ENCODE measurements around the gene SENP6.
"Not testable (repeated sequence)": the region's sequence is repeated elsewhere in the genome, so short reads cannot be mapped to it uniquely, and the experiment has no call there.

SENP6 gene, protein sequence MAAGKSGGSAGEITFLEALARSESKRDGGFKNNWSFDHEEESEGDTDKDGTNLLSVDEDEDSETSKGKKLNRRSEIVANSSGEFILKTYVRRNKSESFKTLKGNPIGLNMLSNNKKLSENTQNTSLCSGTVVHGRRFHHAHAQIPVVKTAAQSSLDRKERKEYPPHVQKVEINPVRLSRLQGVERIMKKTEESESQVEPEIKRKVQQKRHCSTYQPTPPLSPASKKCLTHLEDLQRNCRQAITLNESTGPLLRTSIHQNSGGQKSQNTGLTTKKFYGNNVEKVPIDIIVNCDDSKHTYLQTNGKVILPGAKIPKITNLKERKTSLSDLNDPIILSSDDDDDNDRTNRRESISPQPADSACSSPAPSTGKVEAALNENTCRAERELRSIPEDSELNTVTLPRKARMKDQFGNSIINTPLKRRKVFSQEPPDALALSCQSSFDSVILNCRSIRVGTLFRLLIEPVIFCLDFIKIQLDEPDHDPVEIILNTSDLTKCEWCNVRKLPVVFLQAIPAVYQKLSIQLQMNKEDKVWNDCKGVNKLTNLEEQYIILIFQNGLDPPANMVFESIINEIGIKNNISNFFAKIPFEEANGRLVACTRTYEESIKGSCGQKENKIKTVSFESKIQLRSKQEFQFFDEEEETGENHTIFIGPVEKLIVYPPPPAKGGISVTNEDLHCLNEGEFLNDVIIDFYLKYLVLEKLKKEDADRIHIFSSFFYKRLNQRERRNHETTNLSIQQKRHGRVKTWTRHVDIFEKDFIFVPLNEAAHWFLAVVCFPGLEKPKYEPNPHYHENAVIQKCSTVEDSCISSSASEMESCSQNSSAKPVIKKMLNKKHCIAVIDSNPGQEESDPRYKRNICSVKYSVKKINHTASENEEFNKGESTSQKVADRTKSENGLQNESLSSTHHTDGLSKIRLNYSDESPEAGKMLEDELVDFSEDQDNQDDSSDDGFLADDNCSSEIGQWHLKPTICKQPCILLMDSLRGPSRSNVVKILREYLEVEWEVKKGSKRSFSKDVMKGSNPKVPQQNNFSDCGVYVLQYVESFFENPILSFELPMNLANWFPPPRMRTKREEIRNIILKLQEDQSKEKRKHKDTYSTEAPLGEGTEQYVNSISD

DNA sequence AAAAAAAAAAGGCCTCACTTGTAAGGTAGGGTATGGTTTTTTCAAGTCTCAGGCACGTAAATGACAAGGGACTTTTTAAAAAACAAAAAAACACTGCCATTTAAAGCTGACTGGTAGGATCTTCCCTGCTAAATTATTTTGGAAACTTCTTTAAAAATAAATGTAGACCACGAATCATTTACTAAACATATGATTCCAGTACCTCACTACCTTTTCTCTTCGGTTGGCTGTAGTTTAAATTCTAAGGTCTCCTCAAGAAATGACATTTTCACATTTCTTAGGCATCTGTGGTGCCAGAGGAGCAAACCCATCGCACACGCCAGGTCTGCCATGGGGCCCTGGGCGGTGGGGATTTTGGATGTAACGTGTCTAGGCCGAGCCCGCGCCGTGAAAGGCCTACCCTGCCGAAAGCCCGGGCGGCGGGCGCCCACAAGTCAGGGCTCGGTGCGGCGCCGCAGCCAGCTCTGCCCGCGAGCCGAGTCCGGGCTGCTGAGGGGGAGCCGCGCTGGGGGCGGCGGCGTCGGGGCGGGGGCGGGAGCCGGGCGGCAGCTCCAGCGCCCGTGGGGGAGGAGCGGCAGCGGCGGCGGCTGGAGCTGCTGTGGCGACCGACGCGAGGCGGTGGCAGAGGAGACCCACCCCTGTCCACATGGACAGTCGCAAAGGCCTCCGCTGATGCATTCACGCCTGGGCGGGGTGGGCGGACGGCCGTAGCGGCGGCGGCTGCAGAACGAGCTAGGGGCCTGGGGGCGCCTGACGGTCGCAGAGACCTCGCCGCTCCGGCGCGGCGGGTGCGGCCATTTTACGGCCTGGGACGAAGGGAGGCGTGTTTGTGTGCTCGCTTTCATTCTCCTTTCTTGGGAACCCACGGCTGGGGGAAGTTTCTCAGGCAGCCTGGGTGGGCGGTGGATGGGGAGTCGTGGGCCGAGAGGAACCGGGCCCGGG lies at the start of gene SENP6:
SENP6 (plus strand) TSS at position 577 of the 942 bp plus-strand sequence. CDS start 645 bp downstream, outside the sequence.
- DNase-seq: peak; percentile 75

DNA sequence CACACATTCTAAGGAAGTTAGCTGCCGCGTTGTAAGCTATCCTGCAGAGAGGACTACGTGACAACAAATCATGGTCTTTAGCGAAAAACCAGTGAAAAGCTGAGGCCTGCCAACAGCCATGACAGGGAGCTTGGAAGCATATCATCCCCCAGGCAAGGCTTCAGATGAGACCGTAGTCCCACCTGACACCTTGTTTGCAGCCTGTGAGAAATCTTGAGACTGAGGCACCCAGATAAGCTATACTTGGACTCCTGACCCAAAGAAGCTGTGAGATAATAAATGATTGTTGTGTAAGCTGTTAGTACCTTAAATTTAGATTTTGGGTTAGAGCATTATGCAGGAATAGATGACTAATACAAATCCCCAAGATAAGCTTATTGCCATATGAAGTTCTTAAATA lies 45.4 kb upstream of the SENP6 start:
- no peak for DNase-seq

DNA sequence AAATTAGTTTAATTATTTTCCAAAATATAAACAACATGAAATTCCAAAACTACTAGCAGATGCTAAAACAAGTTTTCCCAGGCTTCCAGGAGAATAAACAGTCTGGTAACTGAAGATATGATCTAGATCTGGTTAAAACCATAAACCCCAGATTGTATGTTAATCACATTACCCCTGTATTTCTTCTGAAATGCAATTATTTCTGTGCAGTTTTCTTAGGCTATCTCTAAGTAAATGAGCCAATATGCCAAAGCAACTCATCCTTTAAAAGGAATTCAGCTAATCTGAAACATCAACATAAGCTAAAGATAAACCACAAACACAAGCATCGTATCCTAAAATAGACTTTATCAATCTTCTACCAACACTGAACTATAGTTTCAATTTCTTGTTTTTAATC lies 44.6 kb upstream of the SENP6 start:
- DNase-seq: no peak

DNA sequence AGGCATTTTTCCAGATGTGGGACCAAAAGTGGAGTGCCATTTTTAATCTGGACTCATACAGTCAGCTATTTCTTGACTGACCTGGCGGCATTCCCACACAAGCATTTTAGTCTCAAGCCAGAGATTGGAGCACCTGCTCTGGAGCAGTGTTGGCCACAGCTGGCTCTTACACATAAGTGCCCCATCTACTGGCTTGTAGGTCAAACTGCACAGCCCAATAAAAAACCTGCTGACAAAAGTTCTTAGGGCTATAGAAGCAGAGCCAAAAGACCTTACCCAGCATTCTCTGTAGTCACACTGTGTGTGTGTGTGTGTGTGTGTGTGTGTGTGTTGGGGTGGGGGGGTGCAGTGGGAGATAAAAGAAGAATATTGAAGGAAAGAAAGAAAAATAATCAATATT lies 38.6 kb upstream of the SENP6 start:
- no peak for DNase-seq

DNA sequence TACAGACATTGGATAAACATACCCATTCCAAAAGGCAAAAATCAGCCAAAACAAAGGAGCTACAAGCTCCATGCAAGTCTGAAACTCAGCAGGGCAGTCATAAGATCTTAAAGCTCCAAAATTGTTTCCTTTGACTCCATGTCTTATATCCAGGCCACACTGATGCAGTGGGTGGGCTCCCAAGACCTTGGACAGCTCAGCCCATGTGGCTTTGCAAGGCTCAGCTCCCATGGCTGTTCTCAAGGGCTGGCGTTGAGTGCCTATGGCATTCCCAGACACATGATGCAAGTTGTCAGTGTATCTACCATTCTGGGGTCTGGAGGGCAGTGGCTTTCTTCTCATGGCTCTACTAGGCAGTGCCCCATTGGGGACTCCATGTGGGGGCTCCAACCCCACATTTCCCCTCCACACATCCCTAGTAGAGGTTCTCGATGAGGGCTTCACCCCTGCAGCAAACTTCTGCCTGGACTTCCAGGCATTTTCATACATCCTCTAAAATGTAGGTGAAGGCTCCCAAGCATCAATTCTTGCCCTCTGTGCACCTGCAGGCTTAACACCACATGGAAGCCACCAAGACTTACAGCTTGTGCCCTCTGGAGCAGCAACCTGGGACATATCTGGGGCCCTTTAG lies 35.4 kb upstream of the SENP6 start:
- no peak for DNase-seq

DNA sequence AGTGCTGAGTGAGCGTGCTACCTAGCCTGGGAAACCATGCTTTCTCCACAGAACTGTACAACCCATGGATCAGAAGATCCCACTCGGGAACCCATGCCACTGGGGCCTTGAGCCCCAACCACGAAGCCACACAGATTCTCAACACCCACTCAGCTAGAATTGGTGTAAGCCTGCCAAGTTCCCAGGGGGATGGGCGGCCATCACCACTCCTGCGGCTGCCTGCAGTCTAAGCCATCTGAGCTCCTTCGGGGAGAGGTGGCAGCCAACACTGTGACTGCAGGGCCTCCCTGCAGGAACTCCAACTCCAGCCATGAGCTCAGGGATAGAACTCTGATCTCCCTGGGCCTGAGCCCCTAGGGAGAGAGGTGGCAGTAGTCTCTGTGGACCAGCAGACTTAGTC lies 33.6 kb upstream of the SENP6 start:
- DNase-seq: no peak

DNA sequence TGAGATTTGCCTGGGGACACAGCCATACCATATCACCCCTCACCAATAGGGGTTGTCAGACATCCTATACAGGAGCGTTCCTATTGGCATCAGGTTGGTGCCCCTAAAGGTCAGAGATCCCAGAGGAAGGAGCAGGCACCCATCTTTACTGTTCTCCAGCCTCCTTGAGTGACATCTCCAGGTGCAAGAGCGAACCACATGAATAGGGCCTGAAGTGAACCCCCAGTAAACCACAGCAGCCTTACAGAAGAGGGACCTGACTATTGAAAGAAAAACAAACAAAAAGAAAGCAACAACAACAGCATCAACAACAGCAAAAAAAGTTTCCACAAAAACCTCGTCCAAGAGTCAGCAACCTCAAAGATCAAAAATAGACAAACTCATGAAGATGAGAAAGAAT lies 32.7 kb upstream of the SENP6 start:
- DNase-seq: no peak

DNA sequence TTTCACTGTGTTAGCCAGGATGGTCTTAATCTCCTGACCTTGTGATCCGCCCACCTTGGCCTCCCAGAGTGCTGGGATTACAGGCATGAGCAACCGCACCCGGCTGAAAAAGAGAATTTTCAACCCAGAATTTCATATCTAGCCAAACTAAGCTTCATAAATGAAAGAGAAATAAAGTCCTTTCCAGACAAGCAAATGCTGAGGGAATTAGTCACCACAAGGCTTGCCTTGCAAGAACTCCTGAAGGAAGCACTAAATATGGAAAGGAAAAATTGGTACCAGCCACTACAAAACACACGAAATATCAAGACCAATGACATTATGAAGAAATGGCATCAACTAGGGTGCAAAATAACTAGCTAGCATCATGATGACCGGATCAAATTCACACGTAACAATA lies 31.0 kb upstream of the SENP6 start:
- not testable (repeated sequence) for DNase-seq

DNA sequence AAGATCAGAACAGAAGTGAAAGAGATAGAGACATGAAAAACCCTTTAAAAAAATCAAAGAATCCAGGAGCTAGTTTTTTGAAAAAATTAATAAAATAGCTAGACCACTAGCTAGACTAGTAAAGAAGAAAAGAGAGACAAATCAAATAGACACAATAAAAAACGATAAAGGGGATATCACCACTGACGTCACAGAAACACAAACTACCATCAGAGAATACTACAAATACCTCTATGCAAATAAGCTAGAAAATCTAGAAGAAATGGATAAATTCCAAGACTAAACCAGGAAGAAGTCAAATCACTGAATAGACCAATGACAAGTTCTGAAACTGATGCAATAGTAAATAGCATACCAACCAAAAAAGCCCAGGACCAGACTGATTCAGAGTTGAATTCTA lies 29.6 kb upstream of the SENP6 start:
- DNase-seq: no peak

DNA sequence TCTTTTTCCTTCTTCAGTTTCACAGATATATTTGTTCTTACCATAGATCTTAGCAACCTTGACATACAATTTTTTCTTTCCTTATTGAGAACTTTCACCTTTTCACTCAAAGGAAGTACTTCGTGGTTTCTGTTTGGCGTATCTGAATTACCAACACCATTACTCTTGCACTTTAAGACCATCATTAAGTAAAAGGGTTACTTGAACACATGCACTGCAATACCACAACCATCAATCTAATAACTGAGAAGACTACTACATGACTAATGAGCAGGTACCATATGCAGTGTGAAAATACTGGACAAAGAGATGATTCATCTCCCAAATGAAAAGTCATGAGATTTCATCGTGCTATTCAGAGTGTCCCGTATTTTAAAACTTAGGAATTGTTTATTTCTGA lies 21.7 kb upstream of the SENP6 start:
- no peak for DNase-seq

DNA sequence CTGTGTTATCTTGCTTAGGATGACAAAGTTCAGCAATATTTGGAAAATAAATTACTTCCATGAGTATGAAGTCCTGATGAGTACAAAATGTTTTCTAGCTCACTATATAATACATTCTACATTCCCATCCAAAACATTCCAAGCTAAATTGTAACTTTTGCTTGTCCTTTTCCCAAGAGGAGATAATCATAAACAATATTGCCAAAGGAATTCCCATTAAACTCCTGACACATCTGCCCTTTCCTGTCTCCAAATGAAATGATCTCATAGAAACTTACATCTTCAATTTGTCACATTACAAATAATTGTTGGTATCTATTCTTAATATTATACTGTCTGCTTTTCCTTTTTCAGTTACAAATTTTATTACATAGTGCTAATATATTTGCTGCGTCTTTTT lies 20.4 kb upstream of the SENP6 start:
- DNase-seq: no peak

DNA sequence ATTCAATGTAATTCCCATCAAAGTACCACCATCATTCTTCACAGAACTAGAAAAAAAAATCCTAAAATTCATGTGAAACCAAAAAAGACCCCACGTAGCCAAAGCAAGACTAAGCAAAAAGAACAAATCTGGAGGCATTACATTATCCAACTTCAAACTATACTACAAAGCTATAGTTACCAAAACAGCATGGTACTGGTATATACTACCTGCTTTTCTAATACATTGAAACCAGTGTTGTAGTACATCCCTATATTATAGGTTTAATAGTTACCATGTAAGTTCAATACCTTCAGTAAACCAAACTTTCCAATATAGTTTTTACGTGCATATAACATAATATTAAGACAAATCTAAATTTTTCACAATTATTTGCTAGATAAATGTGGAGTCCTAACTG lies 17.1 kb upstream of the SENP6 start:
- DNase-seq: not testable (repeated sequence)

DNA sequence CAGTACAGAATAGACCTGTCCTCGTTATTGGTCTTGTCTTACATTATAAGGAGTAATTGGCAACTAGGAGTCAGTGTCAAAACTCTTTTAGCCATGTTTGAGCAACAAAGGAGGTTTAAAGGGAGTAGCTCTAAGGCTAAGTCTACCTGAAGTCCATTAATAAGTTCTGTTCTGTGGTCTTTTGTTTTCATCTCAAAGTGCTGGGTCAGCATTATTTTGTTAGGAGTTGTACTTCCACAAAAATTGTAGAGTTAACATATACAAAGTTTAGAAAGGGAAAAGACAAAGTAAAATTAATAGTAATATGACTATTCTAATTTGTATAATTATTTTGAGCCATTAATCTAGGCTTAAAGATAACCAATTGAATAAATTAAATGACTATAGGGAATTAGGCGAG lies 12.7 kb upstream of the SENP6 start:
- no peak for DNase-seq

DNA sequence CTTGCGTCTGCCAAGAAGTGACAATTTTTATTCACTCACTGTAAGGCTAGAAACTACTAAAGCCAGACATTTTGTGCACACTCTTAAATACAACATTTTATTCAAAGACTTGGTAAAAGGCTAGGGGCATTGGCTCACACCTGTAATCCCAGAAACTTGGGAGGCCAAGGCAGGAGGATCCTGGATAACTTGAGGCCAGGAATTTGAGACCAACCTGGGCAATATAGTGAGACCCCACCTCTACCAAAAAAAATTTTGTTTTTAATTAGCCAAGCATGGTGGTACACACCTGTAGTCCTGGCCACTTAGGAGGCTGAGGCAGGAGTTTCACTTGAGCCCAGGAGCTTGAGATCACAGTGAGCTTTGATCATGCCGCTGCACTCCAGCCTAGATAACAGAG lies 11.3 kb upstream of the SENP6 start:
- DNase-seq: no peak

DNA sequence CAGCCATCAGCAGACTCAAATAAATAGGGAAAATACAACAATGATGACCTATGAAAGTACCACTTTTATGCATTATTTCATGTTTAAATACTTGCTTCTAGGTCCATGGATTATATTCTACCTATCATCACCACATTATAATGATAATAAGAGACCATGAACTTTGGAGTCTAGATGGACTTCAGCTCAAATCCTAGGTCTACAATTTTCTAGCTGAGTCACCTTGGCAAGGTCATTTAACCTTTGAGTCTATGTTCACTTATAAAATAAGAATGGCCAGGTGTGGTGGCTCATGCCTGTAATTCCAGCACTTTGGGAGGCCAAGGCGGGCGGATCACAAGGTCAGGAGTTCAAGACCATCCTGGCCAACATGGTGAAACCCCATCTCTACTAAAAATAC lies 5.3 kb upstream of the SENP6 start:
- not testable (repeated sequence) for DNase-seq

DNA sequence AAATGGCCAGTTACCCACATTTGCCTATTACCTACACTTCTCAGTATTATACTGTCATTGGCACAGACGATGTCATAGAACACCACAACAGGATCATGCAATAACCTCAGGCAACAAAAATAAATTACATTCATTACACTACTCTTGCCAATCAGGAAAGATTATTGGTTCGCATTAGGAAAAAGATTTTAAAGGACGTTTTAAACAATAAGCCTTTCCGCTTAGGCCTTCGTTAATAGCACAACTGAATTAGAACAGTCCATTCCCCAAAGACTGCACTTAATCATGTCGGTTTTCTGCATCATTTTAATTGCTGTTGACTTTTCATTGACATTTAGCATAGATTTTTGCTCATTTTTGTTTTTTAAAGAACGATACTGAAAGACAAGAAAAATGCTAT lies 912 bp upstream of the SENP6 start:
- no peak for DNase-seq

DNA sequence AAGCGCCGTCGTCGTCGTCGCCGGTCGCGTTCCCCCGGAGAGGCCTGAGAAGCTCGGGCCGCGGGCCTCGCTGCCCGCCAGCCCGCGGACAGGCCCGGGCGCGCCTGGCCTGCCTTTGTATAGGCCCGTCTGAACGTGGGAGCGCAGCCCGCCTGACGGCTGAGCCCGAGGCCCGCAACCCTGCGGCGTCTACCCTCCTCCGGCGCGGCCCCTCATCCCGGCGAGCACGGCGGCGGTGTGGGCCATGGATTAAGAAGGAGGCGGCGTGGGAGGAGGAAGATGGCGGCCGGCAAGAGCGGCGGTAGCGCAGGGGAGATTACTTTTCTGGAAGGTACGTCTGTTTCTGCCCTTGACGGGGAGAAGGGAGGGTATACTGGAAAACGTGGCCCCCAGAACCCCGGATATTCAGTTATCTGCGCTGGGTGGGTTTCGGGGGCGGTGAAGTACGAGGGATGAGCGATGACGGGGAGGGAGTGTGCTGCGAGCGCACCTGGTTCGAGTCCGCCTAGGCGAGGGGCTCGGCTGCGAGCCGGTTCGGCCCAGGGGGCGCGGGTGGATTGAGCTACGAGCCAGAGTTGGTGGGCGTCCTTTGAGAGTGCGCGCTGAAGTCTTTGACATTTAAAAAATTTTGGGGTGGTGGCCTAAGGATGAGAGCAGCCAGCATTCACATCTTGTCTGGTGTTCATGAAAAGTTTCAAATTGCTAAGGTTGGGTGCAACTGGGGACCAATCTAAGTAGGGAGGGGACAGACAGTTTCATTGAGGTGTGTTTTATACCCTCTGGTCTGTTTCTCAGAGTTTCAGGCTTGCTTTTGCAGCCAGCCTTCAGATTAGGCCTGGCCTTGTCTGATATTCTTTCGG lies 796 bp downstream of the SENP6 start:
- peak; percentile 66 for DNase-seq

DNA sequence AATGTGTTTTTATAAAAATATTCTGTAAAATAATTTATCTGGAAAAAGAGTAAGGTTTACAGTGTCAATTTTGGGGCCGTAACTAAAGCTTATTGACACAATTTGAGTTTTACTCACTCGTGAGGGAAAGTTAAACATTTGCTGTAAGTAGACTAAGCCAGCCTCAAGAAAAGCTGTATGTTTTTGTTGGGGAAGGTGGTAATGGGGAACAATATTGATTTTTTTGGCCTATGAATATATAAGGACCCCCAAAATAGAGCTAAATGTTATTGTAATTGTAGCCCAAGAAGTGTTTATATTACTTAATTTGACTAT lies 1.4 kb downstream of the SENP6 start:
- no peak for DNase-seq

DNA sequence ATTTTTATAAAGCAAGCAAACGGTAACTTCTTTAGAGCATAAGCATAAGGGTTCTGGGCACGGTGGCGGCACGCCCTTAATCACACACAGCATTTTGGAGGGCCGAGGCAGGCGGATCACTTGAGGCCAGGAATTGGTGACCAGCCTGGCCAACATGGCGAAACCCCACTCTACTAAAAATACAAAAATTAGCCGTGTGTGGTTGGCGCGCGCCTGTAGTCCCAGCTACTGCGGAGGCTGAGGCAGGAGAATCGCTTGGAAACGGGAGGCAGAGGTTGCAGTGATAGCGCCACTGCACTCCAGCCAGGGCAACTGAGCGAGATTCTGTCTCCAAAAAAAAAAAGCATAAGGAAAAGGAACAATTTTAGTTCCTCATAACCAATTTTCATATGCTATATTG lies 2.6 kb downstream of the SENP6 start:
- DNase-seq: no peak

DNA sequence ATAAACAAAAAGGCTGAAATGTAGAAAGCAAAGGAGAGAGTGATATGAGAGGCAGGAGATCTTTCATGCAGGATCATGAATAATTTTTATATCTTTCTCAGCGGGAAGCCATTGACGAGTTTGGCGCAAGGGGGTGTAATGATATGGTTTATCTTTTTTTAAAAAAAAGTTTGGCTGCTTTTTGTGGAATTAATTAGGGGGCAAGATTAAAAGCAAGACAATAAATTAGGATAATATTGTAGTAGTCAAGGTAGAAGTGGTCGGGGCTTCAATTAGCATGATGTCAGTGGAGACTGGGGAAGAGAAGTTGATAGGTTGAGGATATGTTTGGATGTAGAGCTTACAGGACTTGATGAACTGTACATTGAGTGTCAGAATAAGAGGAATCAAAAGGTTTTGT lies 4.0 kb downstream of the SENP6 start:
- no peak for DNase-seq

DNA sequence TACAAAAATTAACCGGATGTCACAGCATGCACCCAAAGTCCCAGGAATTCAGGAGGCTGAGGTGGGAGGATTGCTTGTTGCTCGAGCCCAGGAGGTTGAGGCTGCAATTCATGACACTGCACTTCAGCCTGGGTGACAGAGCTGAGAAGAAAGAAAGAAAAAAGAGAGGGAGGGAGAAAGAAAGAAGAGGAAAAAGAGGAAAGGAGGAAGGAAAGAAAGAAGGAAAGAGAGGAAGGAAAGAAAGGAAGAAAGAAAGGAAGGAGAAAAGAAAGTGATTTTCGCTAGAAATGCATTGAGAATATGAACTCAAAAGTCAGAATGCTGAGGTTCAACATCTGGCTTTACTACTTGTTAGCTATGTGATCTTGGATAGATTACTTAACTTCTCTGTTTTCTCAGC lies 6.6 kb downstream of the SENP6 start:
- no peak for DNase-seq
